HEK293T (cell line): ENCODE measurements around the gene TMEM232.
"Not testable (repeated sequence)": the region's sequence is repeated elsewhere in the genome, so short reads cannot be mapped to it uniquely, and the experiment has no call there.

Source experiments
- CTCF ChIA-PET: fragments of 350-600 bp; formaldehyde crosslinking; extraction: SDS; loops from one replicate; lab custom pipeline; 2021; ENCODE audit warnings: antibody characterized with exemption, inconsistent platforms; lab: Yijun Ruan, JAX
- POLR2A ChIA-PET: fragments of 350-600 bp; formaldehyde crosslinking; extraction: SDS; loops from one replicate; lab custom pipeline; 2020; ENCODE audit warnings: antibody characterized with exemption, inconsistent platforms; lab: Yijun Ruan, JAX
- DNase-seq: peaks from one replicate; pipeline ENCODE4 v3.0.0; 2012; ENCODE audit warnings: mixed read lengths; ENCODE audit errors: extremely low spot score
- ARNT ChIP-seq: fragments of 450-650 bp; IDR thresholded peaks from 2 replicates; pipeline ENCODE4 v1.6.1; 2017; ENCODE audit warnings: mild to moderate bottlenecking
- BHLHE40 ChIP-seq: fragments of 450-650 bp; IDR thresholded peaks from 2 replicates; pipeline ENCODE4 v1.6.1; 2016; ENCODE audit warnings: mild to moderate bottlenecking, moderate library complexity, borderline replicate concordance
- CTBP1 ChIP-seq: fragments of 450-650 bp; IDR thresholded peaks from 2 replicates; pipeline ENCODE4 v1.6.1; 2016; ENCODE audit warnings: borderline replicate concordance
- ELF4 ChIP-seq: fragments of 450-650 bp; IDR thresholded peaks from 2 replicates; pipeline ENCODE4 v1.6.1; 2017; ENCODE audit warnings: antibody characterized with exemption
- FOXA1 ChIP-seq: fragments of 450-650 bp; IDR thresholded peaks from 2 replicates; pipeline ENCODE4 v1.6.1; 2016; ENCODE audit warnings: mild to moderate bottlenecking
- FOXK2 ChIP-seq: fragments of 450-650 bp; IDR thresholded peaks from 2 replicates; pipeline ENCODE4 v1.6.1; 2016; ENCODE audit warnings: mild to moderate bottlenecking
- FOXM1 ChIP-seq: fragments of 450-650 bp; IDR thresholded peaks from 2 replicates; pipeline ENCODE4 v1.6.1; 2017; ENCODE audit warnings: mild to moderate bottlenecking, borderline replicate concordance
- HDGF ChIP-seq: fragments of 450-650 bp; IDR thresholded peaks from 2 replicates; pipeline ENCODE4 v1.6.1; 2017; ENCODE audit warnings: antibody characterized with exemption, borderline replicate concordance
- L3MBTL2 ChIP-seq: fragments of 450-650 bp; conservative IDR thresholded peaks from 2 replicates; pipeline ENCODE4 v1.6.1; 2016; ENCODE audit warnings: mild to moderate bottlenecking
- LEF1 ChIP-seq: fragments of 450-650 bp; IDR thresholded peaks from 2 replicates; pipeline ENCODE4 v1.6.1; 2017; ENCODE audit warnings: mild to moderate bottlenecking, borderline replicate concordance
- NFRKB ChIP-seq: fragments of 450-650 bp; IDR thresholded peaks from 2 replicates; pipeline ENCODE4 v1.6.1; 2016; ENCODE audit warnings: mild to moderate bottlenecking, moderate library complexity
- PKNOX1 ChIP-seq: fragments of 450-650 bp; IDR thresholded peaks from 2 replicates; pipeline ENCODE4 v1.6.1; 2016
- SP1 ChIP-seq: fragments of 450-650 bp; IDR thresholded peaks from 2 replicates; pipeline ENCODE4 v1.6.1; 2017
- SUZ12 ChIP-seq: fragments of 450-650 bp; IDR thresholded peaks from 2 replicates; pipeline ENCODE4 v1.6.1; 2016; ENCODE audit warnings: mild to moderate bottlenecking
- TARDBP ChIP-seq: fragments of 450-650 bp; IDR thresholded peaks from 2 replicates; pipeline ENCODE4 v1.6.1; 2016
- ZNF384 ChIP-seq: fragments of 450-650 bp; IDR thresholded peaks from 2 replicates; pipeline ENCODE4 v1.6.1; 2016

The TMEM232 gene

GRCh38 chr5:110545716-110546115, 180.8 kb downstream of the TMEM232 start:
- no peak for TF ChIP-seq NFRKB
- no peak for TF ChIP-seq CTBP1
- no peak for TF ChIP-seq L3MBTL2
- TF ChIP-seq SP1, result no peak
- TF ChIP-seq LEF1, result no peak
- TF ChIP-seq ELF4, result no peak
- no peak for TF ChIP-seq FOXK2
- no peak for TF ChIP-seq HDGF
- no peak for TF ChIP-seq SUZ12
- TF ChIP-seq FOXA1, result no peak
- TF ChIP-seq FOXM1, result no peak
- no peak for TF ChIP-seq PKNOX1
- no peak for TF ChIP-seq ZNF384
- TF ChIP-seq ARNT, result no peak
- TF ChIP-seq TARDBP, result no peak
- TF ChIP-seq BHLHE40, result no peak
- no peak for DNase-seq
- ChIA-PET CTCF (interaction anchor here (0.5 kb wide), 1 partner anchor 160 kb away, joined by 3 read pairs; no protein-coding TSS in a partner anchor), POLR2A (no interaction called here)

GRCh38 chr5:110544603-110545002, 181.9 kb downstream of the TMEM232 start:
- ChIA-PET CTCF (no interaction called here), POLR2A (no interaction called here)
- no peak for DNase-seq
- no peak for TF ChIP-seq FOXA1
- TF ChIP-seq SUZ12, result no peak
- TF ChIP-seq SP1, result no peak
- TF ChIP-seq ELF4, result no peak
- TF ChIP-seq FOXK2, result no peak
- no peak for TF ChIP-seq BHLHE40
- no peak for TF ChIP-seq HDGF
- TF ChIP-seq ARNT, result no peak
- TF ChIP-seq FOXM1, result no peak
- TF ChIP-seq PKNOX1, result no peak
- no peak for TF ChIP-seq CTBP1
- TF ChIP-seq LEF1, result no peak
- no peak for TF ChIP-seq ZNF384
- no peak for TF ChIP-seq NFRKB
- no peak for TF ChIP-seq L3MBTL2

GRCh38 chr5:110542949-110543348, 183.5 kb downstream of the TMEM232 start:
- TF ChIP-seq L3MBTL2 (no peak), FOXA1 (no peak), CTBP1 (no peak), SP1 (no peak), ZNF384 (no peak), FOXK2 (no peak), PKNOX1 (no peak), FOXM1 (no peak), HDGF (no peak), NFRKB (no peak), BHLHE40 (no peak), LEF1 (no peak), ARNT (no peak), TARDBP (no peak), SUZ12 (no peak), ELF4 (no peak)
- ChIA-PET POLR2A (no interaction called here), CTCF (no interaction called here)
- DNase-seq, result no peak

GRCh38 chr5:110536120-110537115, 190.1 kb downstream of the TMEM232 start:
- CTCF ChIA-PET, result no interaction called here
- TF ChIP-seq FOXM1 (no peak), PKNOX1 (no peak), BHLHE40 (no peak), SP1 (no peak), FOXA1 (no peak)
- no peak for DNase-seq
- POLR2A ChIA-PET, result no interaction called here

GRCh38 chr5:110535146-110535545, 191.3 kb downstream of the TMEM232 start:
- CTCF ChIA-PET, result not testable (repeated sequence)

More at GRCh38 chr5:110535146-110535545, 191.3 kb downstream of the TMEM232 start:
- DNase-seq, POLR2A ChIA-PET: not testable (repeated sequence)
